SKM-1 treated with dmso at 0.1 percent for 144 hours (cell line): Measurements from ENCODE around the gene MAMDC2.
"Not testable (repeated sequence)": the region's sequence is repeated elsewhere in the genome, so short reads cannot be mapped to it uniquely, and the experiment has no call there.

ENCODE experiments used
- DNase-seq: peaks from one replicate; lab custom pipeline; 2025; ENCODE audit not compliant: unreplicated experiment; lab: John Stamatoyannopoulos, UW

The MAMDC2 gene

DNA sequence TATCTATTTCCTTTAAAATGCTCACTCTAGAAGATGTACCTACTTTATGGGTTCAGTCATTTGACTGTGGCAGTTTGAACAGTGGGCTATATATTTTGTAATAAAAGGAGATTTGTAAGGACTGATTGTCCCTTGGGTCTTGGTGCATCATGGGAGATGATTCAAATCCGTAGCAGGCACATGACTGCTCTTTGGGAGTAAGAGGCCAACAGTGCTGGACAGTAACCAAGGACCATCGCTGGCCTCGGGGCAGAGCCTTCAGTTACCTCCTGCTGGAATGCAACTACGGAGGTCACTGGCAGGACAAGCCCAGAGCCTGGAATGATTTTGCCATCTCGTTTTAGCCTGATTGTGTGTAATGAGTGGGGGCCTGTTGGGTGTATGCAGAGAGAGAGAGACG is 7.0 kb upstream of the MAMDC2 start:
- DNase-seq = no peak

- not testable (repeated sequence) for DNase-seq
These were observed 5.5 kb upstream of the MAMDC2 start for GRCh38 chr9:70038171-70038621.

- DNase-seq = no peak
These were observed 3.2 kb upstream of the MAMDC2 start for GRCh38 chr9:70040376-70040903.

DNA sequence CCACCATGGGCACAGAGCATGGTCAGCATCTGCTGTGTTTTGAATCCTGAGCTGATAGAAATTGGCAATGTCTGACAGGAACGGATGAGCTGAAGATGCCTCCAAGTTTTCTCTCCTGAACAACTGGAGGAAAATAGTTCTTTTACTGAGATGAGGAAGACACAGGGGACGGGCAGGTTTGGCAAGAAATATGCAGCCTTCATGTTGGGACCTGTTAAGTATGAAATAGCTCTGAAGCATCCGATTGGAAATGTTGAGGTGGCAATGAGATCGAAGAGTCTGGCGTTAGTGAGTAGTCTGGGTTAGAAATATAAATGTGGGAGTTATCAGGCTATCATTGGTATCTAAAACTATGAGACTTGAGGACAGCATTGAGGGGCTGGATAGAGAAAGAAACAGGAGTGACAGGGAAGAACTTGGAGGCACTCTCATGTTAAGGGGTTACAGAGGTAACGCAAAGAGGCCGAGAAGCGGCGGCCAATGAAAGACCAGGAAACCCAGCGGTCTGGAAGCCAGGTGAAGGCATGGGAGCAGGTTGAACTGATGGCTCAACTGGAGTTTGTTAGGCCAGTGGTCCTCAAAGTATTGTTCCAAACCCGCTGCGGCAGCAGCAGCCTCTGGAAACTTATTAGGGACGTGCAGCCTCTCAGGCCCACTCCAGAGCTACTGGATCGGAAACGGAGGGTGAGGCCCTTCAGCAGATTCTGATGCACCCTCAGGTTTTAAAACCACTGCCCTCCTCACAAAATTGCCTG is 1.0 kb upstream of the MAMDC2 start:
- DNase-seq = no peak

GRCh38 chr9:70043285-70043684 is 363 bp upstream of the MAMDC2 start:
- no peak for DNase-seq

GRCh38 chr9:70044490-70045307 is 1.1 kb downstream of the MAMDC2 start:
- no peak for DNase-seq

DNA sequence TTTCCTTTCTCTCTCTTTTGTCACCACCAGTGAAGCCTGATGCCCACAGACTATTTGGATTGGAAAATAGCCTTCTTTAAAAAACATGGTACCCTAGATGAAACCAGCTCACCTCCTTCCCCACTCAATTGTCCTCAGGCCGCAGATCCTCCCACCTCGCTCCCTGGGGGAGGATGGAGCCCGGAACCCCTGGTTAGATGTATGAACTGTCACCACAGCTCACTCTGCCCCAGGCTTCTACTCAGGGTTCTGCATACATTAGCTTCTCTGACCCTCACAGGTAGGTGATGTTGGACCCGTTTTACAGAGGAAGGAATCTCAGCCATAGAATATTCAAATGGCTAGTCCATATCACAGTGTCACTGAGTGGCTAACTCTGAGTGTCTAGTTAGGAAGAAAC is 1.8 kb downstream of the MAMDC2 start:
- no peak for DNase-seq

GRCh38 chr9:70046274-70047070 is 2.8 kb downstream of the MAMDC2 start:
- no peak for DNase-seq

DNA sequence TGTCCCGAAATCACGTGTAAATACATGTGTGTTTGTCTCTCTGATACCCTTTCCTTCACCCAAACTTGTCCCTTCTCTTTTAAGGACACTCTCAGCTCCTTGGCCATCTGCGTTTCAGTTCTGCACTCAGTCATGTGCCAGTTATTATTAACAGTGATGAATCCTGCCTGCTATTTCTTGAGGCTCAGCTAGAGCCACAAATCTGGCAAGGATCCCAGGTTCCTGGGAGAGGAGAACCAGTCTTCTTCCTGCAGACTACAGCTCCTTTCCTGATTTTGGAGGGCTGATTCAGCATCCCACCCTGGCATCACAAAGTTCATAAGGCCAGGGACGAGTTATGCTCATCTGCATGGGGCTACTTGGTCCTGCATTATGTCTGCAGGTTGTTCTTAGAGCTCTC is 5.6 kb downstream of the MAMDC2 start:
- no peak for DNase-seq

DNA sequence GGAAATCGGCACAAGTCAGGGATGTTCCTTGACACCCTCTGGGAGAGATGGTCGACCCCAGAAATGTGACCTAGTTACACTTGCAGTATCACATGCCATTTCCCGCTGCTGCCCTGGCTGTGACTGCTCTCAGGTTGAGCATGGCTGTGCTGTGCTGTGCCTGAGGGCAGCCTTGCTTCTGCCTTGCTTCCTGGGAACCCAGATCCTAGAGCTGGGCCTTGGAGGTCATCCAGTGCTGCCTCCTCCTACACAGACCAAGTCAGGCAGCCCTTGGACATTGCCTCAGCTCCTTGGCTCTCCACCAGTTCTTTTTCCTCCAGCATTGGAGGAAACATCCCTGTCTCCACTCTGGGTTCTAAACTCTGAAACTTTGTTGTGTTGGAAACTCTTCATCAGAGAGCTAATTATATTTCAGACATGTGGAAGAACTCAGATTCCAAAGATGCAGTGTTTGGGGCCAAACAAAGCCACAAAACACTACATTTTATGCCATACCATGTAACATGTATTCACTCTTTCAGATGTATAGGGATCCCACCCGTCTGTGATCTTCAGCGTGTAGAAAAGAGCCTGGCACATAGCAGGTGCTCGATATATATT is 6.1 kb downstream of the MAMDC2 start:
- DNase-seq = no peak

DNA sequence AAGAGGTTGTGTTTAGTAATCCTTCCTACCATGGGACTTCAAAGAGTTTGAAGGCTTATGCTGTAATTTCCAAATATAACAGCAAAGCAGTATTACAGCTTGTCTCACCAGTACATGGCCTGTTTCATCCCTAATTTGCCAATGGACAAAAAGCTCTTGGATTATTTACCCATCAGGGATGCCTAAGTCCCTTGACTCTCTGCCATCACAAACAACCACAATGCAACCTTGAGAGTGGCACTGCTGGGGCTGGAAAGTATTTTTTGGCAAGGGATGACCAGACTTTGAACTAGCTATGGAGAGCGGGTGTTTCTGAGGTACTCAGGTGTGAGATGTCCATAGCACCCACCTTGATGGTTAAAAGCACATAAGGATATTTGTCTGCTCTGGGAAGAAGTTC is 9.1 kb downstream of the MAMDC2 start:
- no peak for DNase-seq

DNA sequence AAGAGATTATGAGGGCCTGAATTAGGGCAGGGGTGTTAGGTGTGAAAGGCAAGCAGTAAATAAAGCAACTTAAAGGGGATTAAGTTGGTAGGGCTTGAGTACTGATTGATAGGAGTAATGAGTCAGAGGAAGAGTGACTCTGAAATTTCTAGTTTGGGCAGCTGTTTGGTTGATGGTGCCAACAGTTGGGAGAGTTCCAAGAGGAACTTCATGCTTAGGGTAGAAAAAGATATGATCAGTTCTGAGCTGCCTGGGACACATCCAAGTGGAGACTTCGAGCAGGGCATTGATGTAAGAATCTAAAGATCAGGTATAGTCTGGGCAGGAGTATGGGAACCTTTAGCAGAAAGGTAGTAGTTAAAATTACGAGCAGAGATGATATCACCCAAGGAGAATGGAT is 10.2 kb downstream of the MAMDC2 start:
- no peak for DNase-seq

GRCh38 chr9:70054521-70054920 is 10.9 kb downstream of the MAMDC2 start:
- no peak for DNase-seq

- DNase-seq = no peak
These were observed 12.0 kb downstream of the MAMDC2 start for GRCh38 chr9:70055406-70056210.

- no peak for DNase-seq
These were observed 12.7 kb downstream of the MAMDC2 start for GRCh38 chr9:70056211-70056944.

DNA sequence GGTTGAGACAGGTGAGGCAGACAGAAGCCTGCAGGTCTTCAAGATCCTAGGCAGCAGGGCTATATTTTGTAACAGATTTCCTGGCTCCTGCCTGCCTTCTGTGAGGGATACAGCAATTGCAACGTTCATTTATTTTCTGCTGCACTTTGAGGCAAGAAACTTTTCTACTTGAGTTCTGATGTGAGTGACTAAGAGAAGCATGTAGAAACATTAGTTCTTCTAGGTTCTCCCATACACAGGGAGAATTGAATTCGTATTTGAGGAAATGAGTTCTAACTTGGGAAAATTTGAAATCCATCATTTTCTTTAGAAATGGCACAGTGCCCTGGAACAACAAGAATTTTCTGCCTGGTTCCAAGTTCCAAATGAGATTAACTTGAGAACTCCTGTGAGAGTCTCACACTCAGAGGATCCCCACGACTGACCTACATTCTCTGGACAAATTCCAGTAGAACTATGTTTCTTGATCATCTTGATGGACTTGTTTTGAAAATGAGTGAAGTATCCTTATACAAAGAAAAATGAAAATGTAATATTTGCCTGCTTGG is 15.0 kb downstream of the MAMDC2 start:
- no peak for DNase-seq

GRCh38 chr9:70060148-70060882 is 16.7 kb downstream of the MAMDC2 start:
- no peak for DNase-seq

GRCh38 chr9:70060883-70061507 is 17.3 kb downstream of the MAMDC2 start:
- peak; percentile 15 for DNase-seq
